ENCODE data around the gene CORIN. TPM values are rescaled to one million over a fixed set of nuclear protein-coding genes. Genes with fewer than 3 reads are reported as not detected.

Gene CORIN
- total and polyA plus RNA-seq, 4 donors = 0.02 to 0.23 (median 0.15) TPM

DNA sequence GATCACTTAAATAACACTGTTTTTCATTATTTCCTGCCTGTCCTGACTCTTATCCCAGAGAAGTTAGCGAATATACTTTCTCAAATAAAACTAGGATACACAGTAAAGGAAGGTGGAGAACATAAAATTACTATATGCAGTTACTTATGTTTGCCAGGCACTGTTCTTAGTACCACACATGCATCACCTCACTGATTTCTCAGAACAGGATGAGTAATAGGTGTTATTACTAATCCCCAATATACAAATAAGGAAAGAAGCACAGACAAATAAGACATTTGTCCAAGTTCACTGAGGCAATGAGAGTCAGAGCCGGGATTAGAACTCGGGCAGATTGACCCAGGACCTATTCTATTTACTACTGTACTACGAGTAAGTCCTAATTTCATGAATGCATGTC is 91.7 kb downstream of the CORIN start (continued):
- TF ChIP-seq, protein P1, sequence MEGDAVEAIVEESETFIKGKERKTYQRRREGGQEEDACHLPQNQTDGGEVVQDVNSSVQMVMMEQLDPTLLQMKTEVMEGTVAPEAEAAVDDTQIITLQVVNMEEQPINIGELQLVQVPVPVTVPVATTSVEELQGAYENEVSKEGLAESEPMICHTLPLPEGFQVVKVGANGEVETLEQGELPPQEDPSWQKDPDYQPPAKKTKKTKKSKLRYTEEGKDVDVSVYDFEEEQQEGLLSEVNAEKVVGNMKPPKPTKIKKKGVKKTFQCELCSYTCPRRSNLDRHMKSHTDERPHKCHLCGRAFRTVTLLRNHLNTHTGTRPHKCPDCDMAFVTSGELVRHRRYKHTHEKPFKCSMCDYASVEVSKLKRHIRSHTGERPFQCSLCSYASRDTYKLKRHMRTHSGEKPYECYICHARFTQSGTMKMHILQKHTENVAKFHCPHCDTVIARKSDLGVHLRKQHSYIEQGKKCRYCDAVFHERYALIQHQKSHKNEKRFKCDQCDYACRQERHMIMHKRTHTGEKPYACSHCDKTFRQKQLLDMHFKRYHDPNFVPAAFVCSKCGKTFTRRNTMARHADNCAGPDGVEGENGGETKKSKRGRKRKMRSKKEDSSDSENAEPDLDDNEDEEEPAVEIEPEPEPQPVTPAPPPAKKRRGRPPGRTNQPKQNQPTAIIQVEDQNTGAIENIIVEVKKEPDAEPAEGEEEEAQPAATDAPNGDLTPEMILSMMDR (IDR thresholded peaks at IDR 0.05; ENCODE audit: low read depth, low read length, missing input control) = no peak
- no peak for TF ChIP-seq EGR1 (IDR thresholded peaks at IDR 0.05; ENCODE audit: low read depth in 2 of 2)
- no peak for TF ChIP-seq YY1 (IDR thresholded peaks at IDR 0.05)
- TF ChIP-seq ATF3 (IDR thresholded peaks at IDR 0.05) = no peak
- no peak for TF ChIP-seq JUND (IDR thresholded peaks at IDR 0.05)
- TF ChIP-seq RAD21 (IDR thresholded peaks at IDR 0.05) = no peak
- no peak for TF ChIP-seq HNF4G (IDR thresholded peaks at IDR 0.05)

DNA sequence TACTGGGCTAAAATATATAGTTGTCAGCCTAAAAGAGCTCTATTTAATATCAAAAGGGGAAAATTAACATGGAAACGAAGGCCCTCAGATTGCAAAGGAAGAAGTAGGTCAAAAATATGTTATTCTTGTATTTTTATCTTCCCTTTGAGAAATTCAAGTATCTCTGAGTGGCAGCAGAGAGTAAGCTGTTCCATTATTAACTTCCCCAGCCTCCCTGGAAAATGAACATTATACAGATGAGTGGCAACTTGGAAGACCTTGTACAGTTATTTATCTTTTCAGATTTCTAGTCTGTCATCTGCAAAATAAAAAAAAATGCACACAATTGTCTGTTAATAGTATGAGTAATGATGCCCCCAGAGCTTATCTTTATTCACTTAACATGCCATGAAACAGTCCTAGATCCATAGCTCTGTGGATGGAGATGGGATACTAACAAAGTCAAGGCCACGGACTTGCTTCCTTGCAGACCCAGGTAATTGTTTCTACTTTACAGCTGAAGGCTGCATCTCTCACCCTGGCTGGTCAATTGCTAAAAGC is 93.0 kb downstream of the CORIN start:
- Histone ChIP-seq H3K27me3 (ENCODE audit: control insufficient read depth in 4 of 4, insufficient read depth in 4 of 4, low read length in 3 of 4) (no peaks in the 10 kb centered on the region), H3K4me1 (ENCODE audit: control insufficient read depth in 4 of 4, insufficient read depth in 4 of 4, low read length in 3 of 4) (no peaks in the 10 kb centered on the region), H3K27ac (ENCODE audit: low read depth in 1 of 2, low read length in 2 of 2) (no peak overlapping the region), H3K9ac (ENCODE audit: low read depth in 1 of 2, low read length in 2 of 2) (no peak overlapping the region), H3K36me3 (ENCODE audit: control insufficient read depth in 4 of 4, insufficient read depth in 3 of 4, low read depth in 1 of 4, low read length in 3 of 4) (no peaks in the 10 kb centered on the region), H3K9me3 (ENCODE audit: control insufficient read depth in 4 of 4, low read length in 3 of 4) (peaks cover 0 to 3% (median 2%) of the 10 kb centered on the region in 4 donors), H3K4me3 (ENCODE audit: low read depth in 1 of 3, low read length in 3 of 3) (no peak overlapping the region)
- DNase-seq (ENCODE audit: low spot score) = no peak
- TF ChIP-seq SP1 (IDR thresholded peaks at IDR 0.05) (no peak), EGR1 (IDR thresholded peaks at IDR 0.05; ENCODE audit: low read depth in 2 of 2) (no peak), FOXA1 (IDR thresholded peaks at IDR 0.05) (no peak), NR2F2 (IDR thresholded peaks at IDR 0.05) (no peak), TAF1 (conservative IDR thresholded peaks at IDR 0.05) (no peak), MAX (IDR thresholded peaks at IDR 0.05) (no peak), REST (IDR thresholded peaks at IDR 0.05) (no peak), RAD21 (IDR thresholded peaks at IDR 0.05) (no peak), HNF4G (IDR thresholded peaks at IDR 0.05) (no peak), FOXA2 (IDR thresholded peaks at IDR 0.05) (no peak), RXRA (IDR thresholded peaks at IDR 0.05) (no peak), GABPA (IDR thresholded peaks at IDR 0.05 in 1 of 2, conservative IDR thresholded peaks at IDR 0.05 in 1 of 2) (no peak), ATF3 (IDR thresholded peaks at IDR 0.05) (no peak), ZBTB33 (IDR thresholded peaks at IDR 0.05) (no peak), JUND (IDR thresholded peaks at IDR 0.05) (no peak), YY1 (IDR thresholded peaks at IDR 0.05) (no peak), HNF4A (conservative IDR thresholded peaks at IDR 0.05) (no peak)
- TF ChIP-seq, protein P1 (IDR thresholded peaks at IDR 0.05; ENCODE audit: low read depth, low read length, missing input control) = no peak
- 78% methylated on average over 2 of the region's 2 CpGs for WGBS
